GM23248 (cell line): Measurements from ENCODE around the gene SDF2L1. TPM values are rescaled to one million over a fixed set of nuclear protein-coding genes. Genes with fewer than 3 reads are reported as not detected.
A peak's percentile ranks its signal among the peaks of the same experiment; 100 is the strongest.

ENCODE experiments used
- DNase-seq: peaks from one replicate; pipeline ENCODE4 v3.0.0-alpha.2; 2015
- H2AFZ ChIP-seq: fragments of 200-600 bp; sonication (generic); 2 replicates; pipeline ENCODE4 v1.6.1; 2016; ENCODE audit warnings: antibody characterized with exemption
- H3F3A ChIP-seq: fragments of 200-600 bp; sonication (generic); 2 replicates; pipeline ENCODE4 v1.6.1; 2016; ENCODE audit warnings: mild to moderate bottlenecking, antibody characterized with exemption, mixed run types; ENCODE audit not compliant: insufficient read depth
- H3K27ac ChIP-seq: fragments of 200-600 bp; sonication (generic); 2 replicates; pipeline ENCODE4 v1.5.1; 2016; ENCODE audit warnings: mild to moderate bottlenecking
- H3K27me3 ChIP-seq: fragments of 200-600 bp; sonication (generic); replicated peaks from 2 replicates; pipeline ENCODE4 v1.6.1; 2016; ENCODE audit warnings: mild to moderate bottlenecking; ENCODE audit not compliant: insufficient read depth
- H3K36me3 ChIP-seq: fragments of 200-600 bp; sonication (generic); 2 replicates; pipeline ENCODE4 v1.6.1; 2016; ENCODE audit warnings: low read depth, mild to moderate bottlenecking
- H3K4me1 ChIP-seq: fragments of 200-600 bp; sonication (generic); 2 replicates; pipeline ENCODE4 v1.6.1; 2016; ENCODE audit warnings: mild to moderate bottlenecking; ENCODE audit not compliant: insufficient read depth
- H3K4me2 ChIP-seq: fragments of 200-600 bp; sonication (generic); one replicate; pipeline ENCODE4 v1.6.1; 2016; ENCODE audit warnings: mild to moderate bottlenecking; ENCODE audit not compliant: unreplicated experiment
- H3K4me3 ChIP-seq: fragments of 200-600 bp; sonication (generic); 2 replicates; pipeline ENCODE4 v1.5.1; 2016; ENCODE audit warnings: mild to moderate bottlenecking
- H3K79me2 ChIP-seq: fragments of 200-600 bp; sonication (generic); 2 replicates; pipeline ENCODE4 v1.6.1; 2016; ENCODE audit warnings: mild to moderate bottlenecking; ENCODE audit not compliant: insufficient read depth
- H3K9ac ChIP-seq: fragments of 200-600 bp; sonication (generic); 2 replicates; pipeline ENCODE4 v1.6.1; 2016; ENCODE audit warnings: mild to moderate bottlenecking
- H3K9me2 ChIP-seq: fragments of 200-600 bp; sonication (generic); 2 replicates; pipeline ENCODE4 v1.6.1; 2016; ENCODE audit warnings: mixed run types, mild to moderate bottlenecking, moderate library complexity; ENCODE audit not compliant: insufficient read depth
- H3K9me3 ChIP-seq: fragments of 200-600 bp; sonication (generic); one replicate; pipeline ENCODE4 v1.6.1; 2017; ENCODE audit warnings: low read depth
- H4K20me1 ChIP-seq: fragments of 200-600 bp; sonication (generic); 2 replicates; pipeline ENCODE4 v1.6.0; 2016; ENCODE audit not compliant: insufficient read depth
- EZH2 ChIP-seq: fragments of 200-600 bp; sonication (generic); IDR thresholded peaks from 2 replicates; pipeline ENCODE4 v1.6.1; 2018; ENCODE audit warnings: antibody characterized with exemption, mild to moderate bottlenecking; ENCODE audit not compliant: insufficient read depth, poor library complexity, severe bottlenecking
- EZH2phosphoT487 ChIP-seq: fragments of 200-600 bp; sonication (generic); IDR thresholded peaks from 2 replicates; pipeline ENCODE4 v1.6.1; 2018; ENCODE audit warnings: antibody characterized with exemption, moderate library complexity, mild to moderate bottlenecking, low read depth; ENCODE audit not compliant: insufficient read depth
- WGBS, 2 experiments: methylation state at CpG; one replicate each; pipeline ENCODE4 v1.1.6; 2015 to 2017; ENCODE audit warnings: low lambda C conversion rate in 2 of 2, low coverage in 1 of 2; ENCODE audit errors: missing lambda C conversion rate in 2 of 2; 5-methylcytosine and 5-hydroxymethylcytosine counted together
- in situ Hi-C: fragments of 300-500 bp; cut with MboI; formaldehyde crosslinking; loops from 2 replicates; pipeline ENCODE4 v1.15.0; 2020
- microRNA counts: library from miRNA; unstranded; fragments of <30 nt; microRNA quantifications from one replicate; lab custom pipeline; 2016
- microRNA-seq: library from miRNA; unstranded; fragments of <30 nt; microRNA quantifications from one replicate; pipeline ENCODE4, GENCODE V29; 2016; ENCODE audit warnings: borderline number of aligned reads
- polyA plus RNA-seq: library from polyadenylated mRNA; unstranded; fragments of >200 nt; fragmentation: Nextera tagmentation; extraction: Ambion mirVana; gene quantifications from 2 replicates; pipeline ENCODE4 v1.2.1, GENCODE V29; 2016
- small RNA-seq: library from RNA; depleted of rRNA; stranded (forward); fragments of <200 nt; gene quantifications from one replicate; pipeline ENCODE3, GENCODE V24; 2014; ENCODE audit warnings: low read depth, low replicate concordance
- total RNA-seq: library from RNA; depleted of rRNA; stranded (reverse); fragments of >200 nt; shearing (Covaris generic); gene quantifications from 2 replicates; pipeline ENCODE4 v1.2.3, GENCODE V29; 2014; rRNA removed

Gene SDF2L1
- total and polyA plus RNA-seq, 2 experiments from 2014 or later = 33.9 to 37.2 TPM

DNA sequence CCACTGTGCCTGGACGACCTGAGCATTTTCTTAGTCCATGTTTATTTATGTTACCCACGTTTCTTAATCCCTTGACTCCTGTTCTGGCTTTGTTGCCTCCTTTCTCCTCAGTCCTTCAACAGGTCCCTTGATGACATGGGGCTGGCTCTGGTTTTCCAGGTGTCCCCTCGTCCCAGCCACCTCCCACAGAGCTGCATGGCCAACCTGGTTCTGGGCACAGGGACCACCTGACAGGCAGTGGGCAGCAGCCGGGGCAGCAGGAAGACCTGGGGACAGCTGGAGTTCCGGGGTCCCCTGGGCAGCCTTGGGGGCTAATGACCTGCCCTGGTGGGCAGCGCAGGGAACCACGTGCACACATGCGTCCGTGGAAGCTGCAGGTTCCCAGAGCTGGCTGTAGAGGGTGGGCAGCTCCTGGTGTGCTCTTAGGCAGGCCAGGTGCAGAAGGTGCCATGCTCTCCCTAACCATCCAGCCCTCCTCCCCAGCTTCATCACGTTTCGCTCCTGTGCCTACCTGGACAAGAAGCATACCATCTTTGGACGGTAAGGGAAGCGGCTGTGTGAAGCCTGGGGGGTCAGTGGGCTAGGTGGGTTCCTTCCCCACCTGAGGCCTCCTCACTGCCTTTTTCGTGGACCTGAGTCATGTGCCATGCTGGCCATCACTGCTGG is 51.4 kb downstream of the SDF2L1 start:
- no peak for DNase-seq
- H3K36me3 ChIP-seq = peaks cover 7% of the 10 kb centered on the region; the same call in 1 of the 2 replicates
- in situ Hi-C loops = no loop called here

More for the DNA sequence above, 51.4 kb downstream of the SDF2L1 start:
- no peaks in the 10 kb centered on the region for H4K20me1 ChIP-seq
- WGBS, 2 experiments = 88 to 93% methylated on average over 14 of the region's 14 CpGs
- no peak overlapping the region for H3K9ac ChIP-seq
- no peaks in the 10 kb centered on the region for H3F3A ChIP-seq
- no peak overlapping the region for H3K4me3 ChIP-seq
- no peak overlapping the region for H3K27ac ChIP-seq
- no peaks in the 10 kb centered on the region for H3K27me3 ChIP-seq
- peaks cover 12% of the 10 kb centered on the region for H3K4me1 ChIP-seq
- no peak overlapping the region for H3K4me2 ChIP-seq
- no peak overlapping the region for H2AFZ ChIP-seq
- no peaks in the 10 kb centered on the region for H3K79me2 ChIP-seq
- H3K9me3 ChIP-seq = no peaks in the 10 kb centered on the region
- no peaks in the 10 kb centered on the region for H3K9me2 ChIP-seq
- TF ChIP-seq EZH2phosphoT487 (no peak), EZH2 (no peak)

MicroRNA genes within 50 kb of the gene (microRNA counts, 767-probe panel; counts per million panel counts)
- microRNA hsa-miR-130b-3p (lab: Ali Mortazavi, UCI) = 447 counts per million, percentile 86 among the panel's probes with 10 or more counts
- 447 counts per million, percentile 86 among the panel's probes with 10 or more counts for microRNA hsa-miR-301b (lab: Ali Mortazavi, UCI)

Small RNA genes lying within 50 kb of the gene (microRNA-seq; reads per million reads assigned to microRNA genes)
- 559 reads per million, percentile 69 among the genes with 10 or more reads in this experiment for gene MIR130B
- 2.0 reads per million for gene MIR301B

Small RNA genes lying within 50 kb of the gene (small RNA-seq; reads per million reads assigned to genes)
- 0.31 reads per million for gene MIR301B

Other genes with a start within 250 kb of the SDF2L1 start
- 1.7 and 3.7 TPM in 2 replicates for gene HIC2, start 224.9 kb upstream of the SDF2L1 start, total RNA-seq
- gene HIC2, start 224.9 kb upstream of the SDF2L1 start, polyA plus RNA-seq = 0.34 and 0.43 TPM in 2 replicates
- 0.32 TPM in 1 of 2 replicates, not detected in the other for gene TMEM191C, start 174.9 kb upstream of the SDF2L1 start, total RNA-seq
- gene TMEM191C, start 174.9 kb upstream of the SDF2L1 start, polyA plus RNA-seq = 0.54 and 1.2 TPM in 2 replicates
- gene RIMBP3C, start 90.8 kb upstream of the SDF2L1 start, total RNA-seq = 0.22 TPM in 1 of 2 replicates, not detected in the other
- gene RIMBP3C, start 90.8 kb upstream of the SDF2L1 start, polyA plus RNA-seq = 0.15 TPM in 1 of 2 replicates, not detected in the other
- gene UBE2L3, start 74.6 kb upstream of the SDF2L1 start, total RNA-seq = 41.9 and 57.2 TPM in 2 replicates
- gene UBE2L3, start 74.6 kb upstream of the SDF2L1 start, polyA plus RNA-seq = 115 TPM in 2 replicates
- 27.1 and 31.5 TPM in 2 replicates for gene YDJC, start 12.3 kb upstream of the SDF2L1 start, total RNA-seq
- gene YDJC, start 12.3 kb upstream of the SDF2L1 start, polyA plus RNA-seq = 20.0 and 25.1 TPM in 2 replicates
- gene CCDC116, start 9.5 kb upstream of the SDF2L1 start, total RNA-seq = 0.54 TPM in 1 of 2 replicates, not detected in the other
- gene CCDC116, start 9.5 kb upstream of the SDF2L1 start, polyA plus RNA-seq = 0.10 TPM in 1 of 2 replicates, not detected in the other
- gene PPIL2, start 23.7 kb downstream of the SDF2L1 start, total RNA-seq = 22.3 and 23.7 TPM in 2 replicates
- gene PPIL2, start 23.7 kb downstream of the SDF2L1 start, polyA plus RNA-seq = 26.1 TPM in 2 replicates
- 0.22 and 0.63 TPM in 2 replicates for gene YPEL1, start 93.5 kb downstream of the SDF2L1 start, total RNA-seq
- gene YPEL1, start 93.5 kb downstream of the SDF2L1 start, polyA plus RNA-seq = 0.47 and 1.1 TPM in 2 replicates
- gene MAPK1, start 225.3 kb downstream of the SDF2L1 start, total RNA-seq = 70.2 and 72.3 TPM in 2 replicates
- gene MAPK1, start 225.3 kb downstream of the SDF2L1 start, polyA plus RNA-seq = 76.0 and 83.6 TPM in 2 replicates